ENCODE results near the gene LCN12.

The LCN12 gene

DNA sequence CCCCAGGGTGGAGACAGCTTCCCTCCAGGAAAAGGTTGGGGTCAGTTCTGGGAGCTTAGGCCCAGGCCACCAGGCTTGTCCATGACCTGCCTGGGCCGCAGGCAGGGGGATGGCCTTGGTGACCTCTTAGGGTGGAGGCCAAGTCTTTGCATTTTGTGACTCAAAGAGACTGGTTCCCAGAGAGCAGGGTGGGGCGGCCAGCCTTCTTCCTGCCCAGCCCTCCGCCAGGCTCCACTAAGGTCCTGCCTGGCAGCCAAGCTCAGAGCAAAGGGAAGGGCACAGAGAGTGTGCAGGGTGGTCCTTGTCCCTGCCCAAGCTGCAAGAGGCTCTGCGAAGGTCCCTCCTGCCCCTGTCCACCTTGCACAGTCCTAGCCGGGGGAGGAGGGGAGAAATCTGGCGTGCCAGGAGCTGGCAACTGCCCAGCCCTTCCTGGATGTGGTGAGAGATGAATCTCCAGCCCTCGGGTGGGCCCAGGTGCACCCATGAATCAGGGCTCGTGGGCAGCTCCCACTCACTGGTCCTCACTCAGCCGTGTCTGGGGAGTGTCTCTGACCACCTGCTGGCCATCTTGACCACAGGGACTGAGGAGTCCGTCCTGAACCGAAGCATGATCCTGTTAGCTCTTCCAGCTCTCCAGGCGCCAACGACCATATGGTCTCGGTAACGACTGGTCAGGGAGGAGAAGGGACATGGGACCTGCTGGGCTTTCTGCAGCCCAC is 22.9 kb downstream of the LCN12 start:
- no peak for DNase-seq

- DNase-seq = no peak
Observed at GRCh38 chr9:136975644-136976043, 23.6 kb downstream of the LCN12 start.

DNA sequence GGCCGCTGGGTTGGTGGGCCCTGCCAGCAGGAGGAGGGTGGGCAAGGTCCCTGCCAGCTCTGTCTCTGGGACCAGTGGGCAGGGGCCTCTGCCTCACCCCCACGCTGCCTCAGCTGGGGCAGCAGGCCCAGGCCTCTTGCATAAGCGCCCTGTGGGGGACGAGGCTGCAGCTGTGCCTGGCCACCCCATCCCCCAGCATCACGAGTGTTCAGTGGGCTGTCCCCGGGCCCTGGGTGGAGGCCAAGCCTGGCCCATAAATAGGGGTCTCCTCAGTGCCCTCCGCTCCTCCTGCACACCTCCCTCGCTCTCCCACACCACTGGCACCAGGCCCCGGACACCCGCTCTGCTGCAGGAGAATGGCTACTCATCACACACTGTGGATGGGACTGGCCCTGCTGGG is 25.1 kb downstream of the LCN12 start, which contains the start of gene PTGDS:
TSS of gene PTGDS (plus strand) at position 282 of the 400 bp plus-strand sequence. CDS start at position 357, 75 bp downstream.
- no peak for DNase-seq

- no peak for DNase-seq
Observed at GRCh38 chr9:136977649-136978072, 25.6 kb downstream of the LCN12 start.

DNA sequence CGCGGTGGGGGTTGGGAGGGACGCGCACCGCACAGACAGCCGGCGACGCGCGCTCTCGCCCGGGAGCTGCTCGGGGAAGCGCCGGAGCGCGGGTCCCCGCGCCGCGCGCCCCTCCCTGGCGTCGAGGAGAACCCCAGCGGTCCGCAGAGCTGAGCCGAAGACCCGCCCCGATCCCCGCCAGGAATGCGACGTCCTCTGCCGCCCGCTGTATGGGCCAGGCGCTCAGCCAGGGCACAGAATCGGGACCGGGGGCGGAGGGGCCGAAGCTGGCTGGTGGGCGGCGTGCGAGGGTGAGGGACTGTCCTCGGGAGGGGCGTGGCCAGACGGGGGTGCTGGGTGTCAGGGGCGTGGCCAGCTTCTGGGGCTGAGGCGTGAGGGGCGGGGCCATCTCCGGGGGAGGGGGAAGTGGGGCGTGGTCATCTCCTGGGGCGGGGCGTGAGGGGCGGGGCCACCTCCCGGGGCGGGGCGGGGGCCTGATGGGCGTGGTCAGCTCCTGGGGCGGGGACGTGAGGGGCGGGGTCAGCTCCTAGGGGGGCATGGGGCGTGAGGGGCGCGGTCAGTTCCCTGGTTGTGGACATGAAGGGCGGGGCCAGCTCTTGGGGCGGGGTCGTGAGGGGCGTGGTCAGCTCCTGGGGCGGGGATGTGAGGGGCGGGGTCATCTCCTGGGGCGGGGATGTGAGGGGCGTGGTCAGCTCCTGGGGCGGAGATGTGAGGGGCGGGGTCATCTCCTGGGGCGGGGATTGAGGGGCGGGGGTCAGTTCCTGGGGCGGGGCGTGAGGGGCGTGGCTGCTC is 26.2 kb downstream of the LCN12 start:
- no peak for DNase-seq

DNA sequence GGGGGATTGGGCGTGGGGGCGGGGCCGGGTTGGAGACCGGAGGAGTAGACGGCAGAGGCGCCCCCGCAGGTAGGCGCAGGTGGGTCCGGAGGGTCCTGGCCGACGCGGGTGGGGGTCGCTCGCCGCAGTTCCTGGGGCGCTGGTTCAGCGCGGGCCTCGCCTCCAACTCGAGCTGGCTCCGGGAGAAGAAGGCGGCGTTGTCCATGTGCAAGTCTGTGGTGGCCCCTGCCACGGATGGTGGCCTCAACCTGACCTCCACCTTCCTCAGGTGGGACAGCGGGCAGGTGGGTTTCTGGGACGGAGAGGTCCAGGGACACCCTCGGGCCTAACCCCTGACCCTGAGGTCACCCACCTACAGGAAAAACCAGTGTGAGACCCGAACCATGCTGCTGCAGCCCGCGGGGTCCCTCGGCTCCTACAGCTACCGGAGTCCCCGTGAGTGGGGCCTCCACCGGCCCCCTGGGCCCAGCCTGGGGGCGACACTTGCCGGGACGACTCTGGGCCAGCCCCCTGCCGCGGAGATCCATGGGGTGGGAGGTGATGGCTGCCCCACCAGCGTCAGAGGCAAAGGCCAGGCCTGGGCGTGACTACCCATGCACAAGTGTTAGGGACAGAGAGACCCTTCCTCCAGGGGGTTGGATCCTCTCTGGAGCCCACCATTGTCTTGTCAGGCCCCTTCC is 26.9 kb downstream of the LCN12 start:
- no peak for DNase-seq

DNA sequence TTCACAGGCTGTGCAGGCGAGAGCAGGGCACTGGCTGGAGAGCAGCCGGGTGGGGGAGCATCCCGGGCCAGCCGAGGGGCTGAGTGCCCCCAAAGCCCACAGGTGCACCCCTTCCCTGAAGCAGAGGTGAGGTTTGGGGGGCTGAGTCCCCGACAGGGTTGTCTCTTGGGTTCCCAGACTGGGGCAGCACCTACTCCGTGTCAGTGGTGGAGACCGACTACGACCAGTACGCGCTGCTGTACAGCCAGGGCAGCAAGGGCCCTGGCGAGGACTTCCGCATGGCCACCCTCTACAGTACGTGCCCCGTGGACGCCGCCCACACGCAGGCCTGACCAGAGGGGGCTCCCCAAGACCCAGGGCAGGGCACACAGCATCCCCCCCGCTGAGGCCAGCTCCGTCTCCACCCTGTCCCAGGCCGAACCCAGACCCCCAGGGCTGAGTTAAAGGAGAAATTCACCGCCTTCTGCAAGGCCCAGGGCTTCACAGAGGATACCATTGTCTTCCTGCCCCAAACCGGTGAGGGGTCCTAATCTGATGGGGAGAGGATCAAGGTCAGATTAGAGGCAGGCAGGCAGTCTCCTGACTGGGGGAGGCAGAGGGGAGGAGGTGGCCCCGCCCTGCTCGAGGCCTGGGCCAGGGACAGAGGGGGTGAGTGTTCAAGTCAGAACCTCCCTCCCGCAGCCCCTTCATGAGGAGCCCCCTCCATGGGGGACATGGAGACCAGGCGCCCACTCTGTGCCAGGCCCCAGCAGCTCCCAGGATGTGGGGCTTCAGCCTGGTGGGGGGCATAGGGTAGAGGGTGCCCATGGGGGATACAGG is 27.9 kb downstream of the LCN12 start:
- no peak for DNase-seq

- DNase-seq = no peak
Observed at GRCh38 chr9:136980669-136981478, 28.8 kb downstream of the LCN12 start.

- DNase-seq = no peak
Observed at GRCh38 chr9:136981588-136982231, 29.6 kb downstream of the LCN12 start.

DNA sequence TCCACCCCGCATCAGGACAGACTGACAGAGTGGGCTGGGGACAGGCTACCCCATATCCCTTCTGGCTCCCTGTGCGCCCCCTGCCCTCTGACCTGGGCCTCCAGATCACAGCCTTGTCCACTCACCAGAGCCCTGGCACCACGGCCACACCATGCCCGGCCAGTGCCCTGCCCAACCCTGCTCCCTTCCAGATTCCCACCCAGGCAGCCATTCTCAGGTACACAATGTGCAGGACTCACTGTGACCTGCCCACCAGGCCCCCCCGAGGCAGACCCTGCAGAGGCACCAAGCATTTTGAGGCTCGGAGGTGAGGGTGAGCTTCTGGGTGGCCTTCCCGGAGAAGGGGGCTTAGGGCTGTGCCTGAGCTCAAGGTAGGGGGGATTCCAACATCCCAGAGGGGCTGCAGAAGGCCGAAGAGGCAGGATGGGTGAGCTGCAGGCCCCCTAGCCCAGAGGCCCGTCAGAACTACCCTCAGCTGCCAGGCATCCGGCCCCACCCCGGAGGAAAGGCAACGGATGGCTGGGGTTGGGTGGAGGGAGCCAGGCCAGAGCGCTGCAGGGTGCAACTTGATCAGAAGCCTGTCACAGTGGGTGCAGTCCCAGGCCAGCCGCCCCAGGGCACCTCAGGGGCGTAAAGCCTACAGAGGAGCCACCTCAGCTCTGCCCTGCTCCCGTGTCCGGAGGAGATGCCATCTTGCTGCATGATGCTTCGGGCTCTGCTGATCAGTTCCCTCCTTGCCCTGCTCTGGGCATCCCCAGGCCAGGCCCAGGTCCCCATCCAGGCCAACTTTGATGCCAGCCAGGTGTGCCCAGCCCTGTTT is 30.4 kb downstream of the LCN12 start, which contains the start of gene LCNL1:
TSS of gene LCNL1 (plus strand) at position 762 of the 820 bp plus-strand sequence. CDS start 594 bp downstream, outside the sequence.
- DNase-seq = no peak

DNA sequence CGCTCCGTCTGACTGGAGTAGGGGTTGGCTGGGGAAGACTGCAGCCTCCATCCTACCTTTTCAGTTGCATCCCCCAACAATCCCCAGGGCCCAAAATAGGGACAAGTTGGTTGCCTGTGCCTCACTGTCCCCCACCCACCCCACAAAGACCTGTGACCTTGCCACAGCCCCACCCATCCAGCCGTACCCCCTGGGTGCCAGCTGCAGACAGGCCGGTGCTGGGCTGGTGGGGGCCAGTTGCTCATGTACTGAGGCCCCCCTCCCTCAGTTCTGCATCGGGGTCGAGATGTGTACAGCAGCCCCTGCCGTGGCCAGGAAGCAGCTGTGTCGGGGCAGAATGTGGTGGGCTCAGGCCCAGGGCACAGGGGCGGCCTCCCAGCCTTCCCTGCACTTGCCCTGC is 31.1 kb downstream of the LCN12 start:
- no peak for DNase-seq

DNA sequence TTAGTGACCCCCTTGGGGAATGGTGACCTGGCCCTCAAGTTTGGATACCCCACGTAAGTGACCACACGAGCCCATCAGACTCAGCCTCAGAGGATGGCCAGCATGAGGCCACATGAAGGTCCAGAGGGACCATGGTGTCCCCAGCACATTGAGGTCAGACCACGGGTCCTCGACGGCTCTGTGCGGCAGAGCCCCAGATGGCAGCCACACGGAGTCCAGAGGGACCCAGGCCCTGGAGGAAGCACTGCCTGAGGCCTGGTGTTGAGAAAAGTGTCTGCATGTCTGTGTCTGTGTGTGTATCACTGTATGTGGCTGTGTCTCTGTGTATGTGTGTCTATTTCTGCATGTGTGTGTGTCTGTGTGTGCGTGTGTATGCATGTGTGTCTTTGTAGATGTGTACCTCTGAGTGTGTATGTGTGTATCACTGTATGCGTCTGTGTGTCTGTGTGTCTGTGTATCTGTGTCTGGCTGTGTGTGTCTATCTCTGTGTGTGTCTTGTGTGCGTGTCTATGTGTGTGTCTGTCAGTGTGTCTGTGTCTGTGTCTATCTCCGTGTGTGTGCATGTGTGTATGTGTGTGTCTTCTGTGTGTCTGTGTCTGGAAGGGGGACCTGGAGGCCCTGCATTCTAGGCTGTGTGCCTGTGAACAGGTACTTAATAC is 31.7 kb downstream of the LCN12 start:
- DNase-seq = no peak

DNA sequence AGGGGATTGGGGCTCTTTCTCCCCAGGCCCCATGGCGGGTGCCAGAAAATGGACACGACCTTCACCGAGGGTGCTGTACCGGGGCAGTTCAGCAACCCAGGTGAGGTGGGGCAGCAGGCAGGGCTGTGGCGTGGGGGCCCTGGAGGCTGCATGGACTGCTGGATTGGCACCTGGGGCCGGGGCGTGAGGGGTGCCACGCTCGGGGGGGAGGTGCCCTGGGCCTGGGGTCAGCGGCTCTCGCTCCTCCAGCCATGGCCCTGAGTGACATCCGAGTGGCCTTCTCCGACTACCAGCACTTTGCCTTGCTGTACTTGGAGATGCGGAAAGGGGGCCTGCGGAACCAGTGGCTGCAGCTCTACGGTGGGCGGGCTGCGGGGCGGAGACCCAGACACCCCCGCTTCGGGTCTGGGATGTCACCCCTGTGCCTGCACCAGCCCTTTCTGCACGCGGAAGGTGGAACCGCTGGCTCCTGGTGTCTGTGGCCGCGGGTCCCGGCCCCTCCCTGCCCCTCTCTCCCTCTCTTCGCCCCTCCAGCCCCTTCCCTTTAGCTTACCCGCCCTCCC is 32.5 kb downstream of the LCN12 start:
- no peak for DNase-seq

DNA sequence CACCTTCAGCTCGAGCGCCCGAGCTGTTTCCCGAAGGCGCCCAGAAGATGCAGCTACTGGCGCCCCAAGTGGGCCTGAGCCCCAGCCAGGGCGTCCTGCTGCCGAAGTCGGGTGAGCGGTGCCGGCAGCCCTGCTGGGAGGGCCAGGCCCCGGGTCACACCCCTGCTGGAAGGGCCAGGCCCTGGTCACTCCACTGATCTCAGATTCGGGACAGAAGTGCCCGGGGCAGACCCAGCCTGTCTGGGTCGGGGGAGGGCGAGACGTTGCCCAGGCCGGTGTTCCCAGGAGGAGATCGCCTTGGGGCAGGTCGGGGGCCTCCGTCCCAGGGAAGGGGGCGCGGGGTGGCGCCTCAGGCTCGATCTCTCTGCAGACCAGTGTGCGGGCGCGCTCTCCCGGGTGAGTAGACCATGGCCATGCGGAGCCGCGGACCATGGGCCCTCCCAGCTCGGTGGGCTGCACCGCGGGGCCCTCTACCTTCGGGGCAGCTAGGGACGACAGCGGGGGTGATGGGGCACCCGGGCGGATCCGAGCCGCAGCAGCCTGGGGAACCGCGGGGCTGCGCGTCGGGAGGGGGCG is 33.0 kb downstream of the LCN12 start:
- no peak for DNase-seq

GRCh38 chr9:136985853-136986252 is 33.8 kb downstream of the LCN12 start:
- no peak for DNase-seq

GRCh38 chr9:136988872-136989271 is 36.8 kb downstream of the LCN12 start:
- DNase-seq = no peak

GRCh38 chr9:136990242-136990911 is 38.3 kb downstream of the LCN12 start:
- no peak for DNase-seq

Measured in AML-193 (cell line).